GM19397 (cell line): ENCODE measurements around the gene DNLZ.

ENCODE experiments used
- ATAC-seq: cut with Tn5 transposase; IDR thresholded peaks from one replicate; pipeline ENCODE4 v1.9.1; 2021; ENCODE audit warnings: mild to moderate bottlenecking, moderate library complexity; ENCODE audit not compliant: unreplicated experiment

The DNLZ gene

DNA sequence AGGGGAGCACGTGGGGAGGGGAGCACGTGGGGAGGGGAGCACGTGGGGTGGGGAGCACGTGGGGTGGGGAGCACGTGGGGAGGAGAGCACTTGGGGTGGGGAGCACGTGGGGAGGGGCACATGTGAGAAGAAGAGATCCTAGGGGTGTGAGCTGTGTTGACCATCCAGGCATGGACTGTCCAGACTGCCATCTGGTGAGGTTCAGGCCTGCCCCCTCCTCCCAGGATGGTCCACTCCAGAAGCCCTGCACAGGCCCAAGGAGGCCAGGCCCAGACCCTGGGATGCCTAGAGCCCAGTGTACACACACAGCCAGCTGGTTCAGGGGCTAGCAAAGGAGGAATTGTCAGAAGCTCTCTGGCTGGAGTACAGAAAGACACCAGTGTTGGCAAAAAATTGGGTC, 34.1 kb upstream of the DNLZ start:
- ATAC-seq: no peak

DNA sequence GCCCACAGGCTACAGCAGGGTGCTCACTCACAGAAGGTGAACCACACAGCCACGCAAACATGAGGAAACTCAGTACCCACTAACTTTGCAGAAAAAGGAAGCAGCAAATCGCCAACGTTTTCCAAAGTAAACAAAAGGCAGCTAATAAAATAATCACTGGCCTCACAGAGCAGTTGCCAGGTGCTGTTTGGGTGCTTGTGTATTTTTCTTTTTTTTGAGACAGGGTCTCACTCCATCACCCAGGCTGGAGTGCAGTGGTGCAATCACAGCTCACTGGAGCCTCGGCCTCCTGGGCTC, 32.6 kb upstream of the DNLZ start:
- ATAC-seq: no peak

DNA sequence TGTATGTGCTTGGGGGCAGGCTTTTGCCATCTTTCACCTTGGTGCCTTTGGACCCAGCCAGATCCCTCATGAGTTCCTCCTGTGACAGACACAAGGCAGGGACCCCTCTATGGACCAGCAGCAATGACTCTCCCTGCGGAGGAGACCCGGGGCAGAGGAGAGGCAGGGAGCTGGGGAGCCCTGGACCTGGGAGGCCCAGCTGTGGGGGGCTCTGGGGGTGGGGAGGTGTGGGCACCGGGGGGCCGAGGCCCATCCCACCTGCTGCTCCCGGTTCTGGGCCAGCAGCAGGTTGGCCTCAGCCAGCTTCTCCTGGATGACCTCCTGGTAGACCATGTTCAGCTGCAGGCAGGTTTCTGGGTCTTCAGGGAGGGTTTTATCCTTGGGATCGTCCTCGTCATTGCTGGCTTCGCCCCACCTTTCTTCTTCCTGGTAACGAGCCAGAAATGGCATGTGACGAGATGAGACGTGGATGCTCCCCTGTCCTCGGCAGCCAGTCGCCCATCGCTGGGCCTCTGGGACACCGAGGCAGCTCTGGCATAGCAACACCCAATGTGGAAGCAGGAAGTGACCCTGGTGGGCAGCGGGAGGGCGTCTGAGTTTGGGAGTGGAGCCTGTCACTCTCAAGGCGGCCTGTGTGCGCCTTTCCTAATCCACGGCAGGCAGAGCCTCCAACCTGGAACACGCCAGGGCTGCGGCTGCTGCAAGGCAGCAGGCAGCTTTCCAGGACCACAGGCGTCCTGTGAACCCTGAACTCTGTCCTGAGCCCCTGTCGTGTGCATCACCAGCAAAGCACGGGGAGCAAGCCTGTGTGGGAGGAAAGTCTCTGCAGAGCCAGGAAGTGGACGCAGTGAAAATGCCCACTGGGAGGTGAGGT, 32.0 kb upstream of the DNLZ start:
- ATAC-seq: no peak

DNA sequence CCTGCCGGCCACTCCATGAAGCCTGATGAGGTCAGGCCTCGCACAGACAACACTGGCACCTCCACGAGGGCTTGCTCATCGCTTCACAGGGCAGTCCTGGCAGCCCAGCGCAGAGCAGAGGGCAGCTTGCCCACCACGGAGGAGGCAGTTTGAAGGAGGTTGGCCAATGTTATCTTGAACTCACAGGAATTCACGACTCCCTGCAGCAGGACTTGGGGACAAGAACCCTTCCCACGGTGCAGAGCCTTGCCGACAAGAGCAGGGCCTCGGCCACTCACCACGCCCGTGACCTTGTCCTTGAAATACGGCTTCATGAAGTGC, 31.4 kb upstream of the DNLZ start:
- no peak for ATAC-seq

DNA sequence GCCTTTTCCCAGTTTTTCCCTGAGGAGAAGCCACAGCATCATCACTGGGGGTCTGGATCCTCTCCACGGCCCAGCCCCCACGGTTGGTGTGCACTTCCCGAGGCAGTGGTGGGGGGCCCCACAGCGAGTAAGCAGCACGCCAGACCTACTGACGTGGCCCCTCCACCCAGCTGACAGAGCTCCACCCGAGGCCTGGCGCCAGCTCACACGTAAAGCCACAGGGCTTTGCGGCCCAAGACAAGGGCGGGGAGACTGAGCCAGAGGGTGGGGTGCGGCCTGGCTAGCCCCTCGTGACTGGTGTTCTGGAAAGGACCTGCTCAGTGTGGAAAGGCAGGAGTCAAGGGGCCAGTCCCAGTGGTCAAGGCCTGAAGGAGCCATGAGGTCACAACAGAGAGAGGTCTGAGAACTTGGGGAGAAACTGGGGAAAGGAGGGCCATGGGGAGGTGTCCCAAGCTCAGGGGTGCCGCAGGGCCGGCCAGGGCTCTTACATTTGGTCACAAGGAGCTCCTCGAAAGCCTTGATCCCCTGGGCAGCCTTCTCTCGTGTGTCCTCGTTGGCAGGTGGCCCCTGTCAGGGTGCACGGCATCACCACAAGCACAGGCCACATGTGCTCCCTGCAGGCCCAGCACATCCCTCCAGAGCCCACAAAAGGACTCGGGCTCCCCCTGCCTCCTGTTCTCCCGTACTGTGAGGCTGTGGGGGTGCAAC, 30.9 kb upstream of the DNLZ start:
- ATAC-seq: no peak

DNA sequence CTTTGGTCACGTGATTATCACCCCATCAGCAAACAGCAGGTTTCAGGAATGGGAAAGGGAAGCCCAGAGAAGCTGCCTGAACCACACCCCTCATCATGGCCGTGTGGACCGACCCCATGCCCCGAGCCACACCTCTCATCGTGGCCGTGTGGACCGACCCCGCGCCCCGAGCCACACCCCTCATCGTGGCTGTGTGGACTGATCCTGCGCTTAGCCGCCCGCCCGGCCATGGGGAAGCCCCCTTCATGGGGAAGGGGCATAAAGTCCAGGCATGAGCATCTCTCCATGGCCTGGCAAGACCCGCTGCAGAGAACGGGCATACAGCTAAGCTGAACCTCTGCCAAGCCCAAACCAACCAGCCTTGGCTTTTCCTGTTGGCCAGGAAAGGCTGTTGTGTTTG, 30.0 kb upstream of the DNLZ start:
- ATAC-seq: no peak

DNA sequence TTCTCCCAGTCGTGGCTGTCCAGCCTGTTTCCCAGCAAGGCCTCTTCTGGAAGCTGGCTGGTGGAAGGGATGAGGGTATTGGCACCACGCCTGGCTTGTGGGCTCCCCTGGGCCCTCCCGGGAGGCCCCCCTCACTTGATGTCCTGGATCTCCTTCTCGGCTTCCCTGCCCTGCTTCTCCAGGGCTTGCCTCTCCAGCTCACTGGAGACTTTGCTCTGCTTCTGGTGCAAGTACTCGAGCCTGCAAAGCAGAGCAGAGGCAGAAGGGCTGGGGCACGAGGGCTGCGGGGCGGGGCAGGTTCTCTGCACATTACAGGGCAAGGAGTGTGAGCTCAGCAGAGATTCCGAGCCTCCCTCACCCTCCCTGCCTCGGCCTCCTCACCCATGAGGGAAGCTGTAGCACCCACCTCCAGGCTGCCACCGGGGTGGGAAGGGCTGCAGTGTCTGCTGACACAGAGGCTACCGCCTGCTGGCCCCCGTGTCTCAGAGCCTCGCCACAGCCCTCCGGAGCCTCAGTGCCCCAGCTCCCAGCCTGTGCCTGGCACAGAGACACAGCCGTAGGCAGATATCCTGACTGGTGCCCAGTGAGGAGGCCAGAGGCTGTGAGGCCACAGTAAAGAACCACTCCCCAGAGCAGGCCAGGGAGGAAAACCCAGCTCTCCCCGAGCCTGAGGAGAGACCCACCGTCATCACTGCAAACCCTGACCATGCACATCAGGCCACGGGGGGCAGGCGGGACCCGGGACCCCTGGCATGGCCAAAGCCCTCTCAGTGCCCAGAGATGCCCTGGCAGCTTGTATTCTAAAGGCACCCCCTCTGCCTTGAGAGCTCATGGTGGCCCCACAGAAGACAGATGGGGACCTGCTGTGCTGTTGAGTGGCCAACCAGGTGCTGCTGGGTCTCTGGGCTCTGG, 29.2 kb upstream of the DNLZ start:
- ATAC-seq: no peak

DNA sequence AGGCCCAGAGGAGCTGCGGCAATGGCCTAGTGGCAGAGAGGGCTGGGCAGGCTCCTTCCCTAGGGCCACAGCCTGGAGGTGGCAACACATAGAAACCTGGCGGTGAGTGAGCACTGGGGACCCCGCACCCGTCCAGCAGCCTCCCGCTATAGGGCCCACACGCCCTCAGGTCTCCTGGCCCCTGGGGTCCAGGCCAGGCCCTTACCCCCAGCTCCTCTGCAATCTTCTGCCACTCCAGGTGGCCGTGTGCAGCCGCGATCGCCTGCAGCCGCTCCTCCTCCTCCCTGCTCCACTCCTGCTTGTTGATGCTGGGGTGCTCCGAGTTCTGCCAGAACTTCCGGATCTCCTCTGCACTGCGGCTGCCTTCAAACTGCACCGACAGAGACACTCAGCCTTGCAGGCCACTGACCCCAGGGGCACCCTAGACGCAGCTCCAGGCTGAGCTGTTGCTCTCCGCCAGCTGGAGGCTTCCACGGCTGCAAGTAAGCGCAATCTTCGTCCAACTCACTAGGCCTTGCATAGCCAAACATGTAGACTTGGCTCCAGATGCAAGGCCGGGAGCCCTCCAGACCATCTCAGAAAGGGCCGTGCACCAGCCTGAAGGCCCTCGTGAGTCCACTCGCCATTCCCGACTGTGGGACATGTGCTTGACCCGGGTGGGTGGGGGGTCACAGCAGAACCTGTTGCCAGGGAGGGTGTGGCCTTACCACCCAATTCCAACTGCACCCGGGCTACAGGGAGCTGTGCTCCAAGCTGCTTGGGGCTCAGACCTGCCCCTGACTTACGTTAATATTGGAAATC, 28.4 kb upstream of the DNLZ start:
- ATAC-seq: no peak

DNA sequence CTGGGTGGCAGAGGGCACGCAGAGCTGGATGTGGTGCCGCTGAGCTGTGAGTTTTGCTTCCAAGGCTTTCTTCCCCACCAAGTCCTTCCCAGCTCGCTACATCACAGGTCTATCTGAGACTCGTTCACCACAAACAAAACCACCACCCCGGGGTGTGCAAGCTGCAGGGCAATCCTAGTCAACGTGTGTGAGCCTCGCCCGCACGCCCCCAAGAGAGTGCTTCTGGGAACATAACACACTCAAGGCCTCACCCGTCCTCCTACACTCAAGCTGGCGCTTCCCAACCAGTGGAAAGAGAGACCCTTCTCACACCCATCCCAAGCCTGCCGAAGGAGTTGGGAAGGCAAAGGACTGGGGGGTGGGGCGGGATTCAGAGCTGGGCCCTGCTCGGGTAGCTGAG, 25.9 kb upstream of the DNLZ start:
- no peak for ATAC-seq

DNA sequence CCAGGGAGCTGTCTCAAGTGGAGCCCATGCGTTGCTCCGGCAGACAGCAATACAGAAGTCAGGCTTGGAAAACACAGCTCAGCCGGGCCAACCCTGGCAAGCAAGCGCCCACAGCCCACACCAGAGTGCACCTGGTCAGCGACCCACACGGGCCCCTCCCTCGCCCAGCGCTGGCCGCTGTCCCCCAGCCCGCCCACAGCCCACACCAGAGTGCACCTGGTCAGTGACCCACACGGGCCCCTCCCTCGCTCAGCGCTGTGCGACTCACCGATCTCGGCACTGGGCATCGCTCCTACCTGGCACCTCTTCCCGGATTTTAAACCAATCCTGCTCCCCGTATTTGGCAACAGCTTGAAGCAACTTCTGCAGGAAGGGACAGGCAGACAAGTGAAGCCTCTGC, 23.7 kb upstream of the DNLZ start:
- ATAC-seq: no peak

DNA sequence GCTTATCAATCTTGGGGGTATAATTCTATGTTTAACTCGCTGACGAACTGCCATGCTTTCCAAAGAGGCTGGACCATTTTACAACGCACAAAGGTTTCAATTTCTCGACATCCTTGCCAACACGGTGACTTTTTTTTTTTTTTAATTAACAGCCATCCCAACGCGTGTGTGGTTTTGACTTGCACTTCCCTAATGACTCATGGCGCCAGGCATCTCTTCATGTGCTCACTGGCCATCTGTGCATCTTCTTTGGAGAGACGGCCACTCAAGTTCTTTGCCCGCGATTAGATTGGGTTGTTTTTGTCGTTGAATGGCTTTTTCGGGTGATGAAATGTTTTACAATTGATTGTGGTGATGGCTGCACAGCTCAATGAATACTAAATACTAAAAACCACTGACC, 22.5 kb upstream of the DNLZ start:
- ATAC-seq: no peak

DNA sequence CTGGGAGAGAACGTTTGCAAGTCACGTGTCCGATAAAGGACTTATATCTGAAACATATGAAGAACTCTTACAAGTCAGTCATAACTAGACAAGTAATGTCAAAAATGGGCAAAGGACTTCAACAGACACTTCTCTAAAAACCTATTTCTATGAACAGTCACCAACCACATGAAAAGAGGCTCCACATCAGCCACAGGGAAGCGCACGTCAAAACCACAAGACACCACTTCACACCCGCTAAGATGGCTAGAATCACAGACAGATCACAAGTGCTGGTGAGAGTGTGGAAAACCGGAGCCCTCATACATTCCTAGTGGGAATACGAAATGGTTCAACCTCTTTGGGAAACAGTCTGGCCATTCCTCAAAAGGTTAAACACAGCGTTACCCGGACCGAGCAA, 21.5 kb upstream of the DNLZ start:
- no peak for ATAC-seq

DNA sequence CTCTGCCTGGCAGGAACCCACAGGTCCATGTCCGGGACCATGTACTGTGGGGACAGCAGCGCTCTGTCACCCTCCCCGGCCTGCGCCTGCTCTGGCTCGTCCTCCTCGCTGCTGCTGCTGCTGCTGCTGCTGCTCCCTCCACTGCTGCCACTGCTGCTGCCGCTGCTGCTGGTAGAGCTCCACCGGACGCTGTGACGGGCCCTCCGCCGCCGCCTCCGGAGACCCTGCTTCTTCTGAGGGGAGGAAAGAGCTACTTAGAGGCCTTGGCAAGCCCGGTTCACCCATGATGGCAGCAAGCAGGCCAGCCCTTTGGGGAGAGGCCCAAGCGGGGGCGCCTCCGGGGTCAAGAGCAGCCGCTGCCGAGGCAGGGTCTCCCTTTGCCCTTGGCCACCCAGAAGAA, 19.9 kb upstream of the DNLZ start:
- ATAC-seq: no peak

DNA sequence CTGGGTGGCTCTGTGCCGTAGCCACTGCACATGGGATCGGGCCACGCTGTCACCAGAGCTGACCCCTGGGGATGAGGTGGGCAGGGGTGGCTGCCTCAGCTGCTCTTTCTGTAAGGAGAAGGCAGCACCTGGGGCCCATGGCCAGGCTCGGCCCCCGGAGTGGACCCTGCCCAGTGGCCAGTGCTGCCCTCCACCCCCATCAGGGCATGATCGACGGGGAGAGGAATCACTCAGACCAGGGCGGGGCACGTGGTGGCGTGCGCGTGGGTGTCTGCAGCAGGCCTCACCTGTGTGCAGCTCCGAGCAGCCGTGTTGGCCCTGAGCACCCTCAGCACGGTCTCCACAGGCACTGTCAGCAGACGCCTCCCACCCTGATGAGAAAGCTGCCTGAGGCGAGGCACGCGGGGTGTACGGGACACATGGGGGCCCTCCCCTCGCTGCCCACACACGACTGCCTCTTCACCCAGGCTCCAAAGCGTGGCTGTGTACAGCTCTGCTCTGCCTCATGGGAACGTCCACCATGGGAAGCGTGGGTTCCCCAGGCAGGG, 18.5 kb upstream of the DNLZ start:
- no peak for ATAC-seq

DNA sequence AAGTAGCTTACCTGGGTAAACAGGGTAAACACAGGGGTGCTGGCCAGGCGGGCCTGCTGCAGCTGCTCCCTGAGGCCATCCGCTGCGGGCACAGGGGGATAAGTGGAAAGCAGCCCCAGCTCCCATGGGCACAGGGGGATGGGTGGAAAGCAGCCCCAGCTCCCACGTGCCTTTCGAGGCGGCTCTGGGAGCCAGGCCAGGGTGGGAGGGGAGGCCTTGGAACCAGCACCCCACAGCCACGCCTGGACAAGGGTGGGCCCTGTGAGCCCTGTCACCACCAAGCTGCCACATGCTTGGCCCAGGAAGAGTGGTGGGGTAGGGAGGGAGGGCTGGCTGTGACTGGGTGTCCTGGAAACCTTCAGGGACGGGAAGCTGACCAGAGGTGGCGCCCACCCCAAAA, 17.8 kb upstream of the DNLZ start:
- ATAC-seq: no peak

DNA sequence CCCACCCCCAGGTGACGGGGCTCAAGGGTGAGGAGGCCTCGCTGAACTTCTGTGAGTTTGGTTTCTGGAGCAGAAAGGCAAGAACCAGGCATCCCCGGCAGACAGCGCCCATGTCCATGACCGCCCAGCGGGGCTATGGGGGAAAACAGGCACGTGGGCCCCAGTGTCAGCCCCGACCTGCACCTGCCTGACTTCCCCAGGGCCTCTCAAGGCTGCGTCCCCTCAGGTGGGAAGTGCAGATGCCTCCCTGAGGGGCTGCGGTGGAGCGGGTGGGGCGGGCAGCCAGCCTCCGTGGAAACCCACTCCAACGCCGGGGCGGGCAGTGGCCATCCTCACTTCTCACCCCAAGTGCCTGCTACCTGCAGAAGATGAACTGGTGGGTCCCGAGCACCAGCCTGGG, 16.8 kb upstream of the DNLZ start:
- no peak for ATAC-seq

DNA sequence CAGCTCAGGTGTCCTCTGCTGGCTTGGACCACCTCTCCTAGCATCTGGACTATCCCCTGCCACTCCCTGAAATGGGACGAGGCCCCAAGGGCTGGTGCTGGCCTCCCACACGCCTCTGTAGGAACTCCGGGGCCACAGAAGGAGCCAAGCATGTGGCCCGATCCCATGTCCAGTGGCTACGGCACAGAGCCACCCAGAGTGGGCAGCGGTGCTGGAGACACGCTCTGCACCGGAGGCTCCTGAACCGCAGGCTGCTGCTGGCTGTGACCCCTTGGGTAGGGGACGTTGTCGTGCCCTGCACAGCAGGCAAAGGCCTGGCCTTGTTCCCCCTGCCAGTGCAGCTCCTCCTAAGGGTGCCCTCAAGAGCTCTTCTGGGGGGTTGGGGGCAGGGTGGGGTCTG, 16.3 kb upstream of the DNLZ start:
- no peak for ATAC-seq

DNA sequence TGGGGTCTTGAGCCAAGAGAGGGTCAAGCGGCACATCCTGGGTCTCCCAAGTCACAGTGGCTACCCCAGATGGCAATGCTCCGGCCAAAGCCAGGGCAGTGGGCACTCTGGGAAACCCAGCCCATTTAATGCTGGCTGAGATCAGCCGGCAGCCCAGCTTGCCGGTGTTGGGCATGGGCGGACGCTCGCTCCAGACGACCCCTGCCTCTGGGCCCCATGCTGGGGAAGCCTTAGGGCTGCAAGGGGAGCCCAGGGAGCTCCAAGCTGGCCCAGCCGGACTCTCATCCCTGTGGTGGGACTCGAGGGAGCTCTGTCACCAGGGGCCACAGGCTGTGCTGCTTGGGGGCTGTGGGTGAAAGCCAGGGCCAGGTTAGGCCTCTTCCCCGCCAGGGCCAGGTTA, 15.9 kb upstream of the DNLZ start:
- no peak for ATAC-seq

DNA sequence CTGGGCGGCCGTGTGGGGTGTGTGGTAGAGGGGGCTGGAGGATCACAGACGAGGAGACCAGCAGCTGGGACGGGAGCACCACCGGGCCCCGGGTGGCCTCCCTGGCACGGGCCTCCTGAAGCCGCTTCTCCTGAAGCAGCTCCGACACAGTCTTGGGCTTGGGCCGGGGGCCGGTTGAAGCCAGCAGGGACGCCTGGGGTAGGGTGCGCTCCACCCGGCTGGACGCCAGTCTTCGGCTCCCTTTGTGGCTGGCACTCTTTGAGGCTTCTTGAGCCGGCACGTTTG, 15.4 kb upstream of the DNLZ start:
- ATAC-seq: no peak

DNA sequence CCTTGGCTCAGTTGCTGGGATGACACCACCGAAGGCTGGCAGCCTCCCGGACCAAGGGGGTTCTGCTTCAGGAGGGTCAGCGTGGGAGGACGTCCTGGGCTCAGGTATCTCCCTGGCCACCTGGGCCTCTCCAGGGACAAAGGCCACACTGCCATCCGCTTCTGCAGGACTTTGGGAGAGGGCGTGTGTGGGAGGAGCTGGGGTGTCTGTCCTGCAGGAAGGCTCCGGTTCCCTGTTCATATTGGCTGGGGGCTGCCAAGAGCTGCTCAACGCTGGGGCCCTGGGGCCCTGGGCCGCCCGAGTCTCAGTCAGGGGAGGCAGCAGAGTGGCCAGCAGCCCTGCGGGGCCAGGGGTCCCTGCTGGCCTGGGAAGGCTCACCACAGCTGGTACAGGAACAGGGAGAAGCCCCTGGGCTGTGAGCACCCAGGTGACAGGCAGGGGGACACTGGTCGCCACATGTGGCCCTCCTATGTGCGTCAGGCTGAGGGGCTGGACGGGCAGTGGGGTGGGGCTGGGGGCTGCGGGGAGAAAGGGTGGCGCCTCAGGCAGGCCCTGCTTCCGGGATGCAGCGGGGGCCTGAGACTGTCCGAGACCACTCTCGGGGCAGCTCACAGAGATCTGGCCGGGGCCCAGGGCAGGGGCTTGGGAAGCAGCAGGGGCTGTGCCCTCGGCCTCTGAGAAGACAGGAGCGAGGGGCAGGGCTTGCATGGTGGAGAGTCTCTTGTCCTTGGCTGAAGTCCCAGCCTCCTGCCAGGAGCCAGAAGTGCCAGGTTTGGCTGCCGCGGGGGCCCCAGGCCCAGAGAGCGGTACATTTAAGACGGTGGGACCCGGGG, 14.8 kb upstream of the DNLZ start:
- ATAC-seq: no peak
